HL-60/S4 (cell line): Measurements from ENCODE around the gene RPUSD1.
"Not testable (repeated sequence)": the region's sequence is repeated elsewhere in the genome, so short reads cannot be mapped to it uniquely, and the experiment has no call there.

Experiments
- in situ Hi-C: fragments of 300-500 bp; cut with MboI; formaldehyde crosslinking; loops from 2 replicates; pipeline ENCODE4 v1.14.3; 2022; ENCODE audit warnings: low sequenced_read_pairs

RPUSD1 gene

DNA sequence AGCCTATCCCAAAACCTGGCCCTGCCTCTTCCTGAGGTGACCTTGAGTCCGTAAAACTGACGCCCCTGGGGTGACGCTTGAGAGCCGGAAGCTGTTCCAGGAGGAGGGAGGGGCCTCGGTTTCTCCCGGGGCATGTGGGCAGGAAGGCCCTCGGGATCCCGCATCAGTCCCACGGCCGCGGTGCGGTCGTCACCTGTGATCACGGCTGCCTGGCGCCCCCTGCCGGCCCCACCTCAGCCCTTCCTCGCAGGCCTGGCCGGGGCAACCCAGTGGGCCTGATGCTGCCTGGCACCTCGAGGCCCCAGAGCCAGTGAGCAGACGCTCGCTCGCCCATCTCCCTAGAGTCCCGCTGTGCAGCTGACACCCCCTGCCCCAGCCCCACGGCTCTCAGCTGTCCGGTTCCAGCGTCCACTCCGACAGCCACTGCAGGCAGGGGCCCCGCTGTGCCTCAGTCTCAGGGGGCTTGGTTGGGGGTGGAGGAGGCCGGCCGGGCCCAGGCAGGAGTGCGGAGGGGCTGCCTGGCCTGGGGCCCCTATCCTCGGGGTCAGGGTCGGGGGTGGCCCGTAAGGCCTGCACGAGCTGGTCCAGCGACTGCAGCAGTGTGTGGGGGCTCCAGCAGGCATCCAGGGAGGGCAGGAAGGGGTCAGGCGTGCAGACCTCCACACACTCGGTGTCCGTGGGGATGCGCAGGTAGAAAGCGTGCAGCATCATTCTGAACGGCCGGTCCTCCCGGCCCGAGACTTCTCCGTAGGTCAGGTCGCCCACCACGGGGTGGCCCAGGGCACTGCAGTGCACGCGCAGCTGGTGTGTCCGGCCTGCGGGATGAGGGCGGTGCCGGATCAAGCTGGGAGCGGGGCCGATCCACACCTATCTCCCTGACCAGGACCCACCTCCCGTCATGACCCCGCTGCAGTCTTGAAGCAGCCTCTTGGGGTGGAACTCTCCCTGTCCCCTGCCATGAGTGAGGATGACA is 2.3 kb downstream of the RPUSD1 start:
- in situ Hi-C loops = loop anchor here (5.0 kb wide), 1 partner anchor 74 kb away; no protein-coding TSS in a partner anchor

DNA sequence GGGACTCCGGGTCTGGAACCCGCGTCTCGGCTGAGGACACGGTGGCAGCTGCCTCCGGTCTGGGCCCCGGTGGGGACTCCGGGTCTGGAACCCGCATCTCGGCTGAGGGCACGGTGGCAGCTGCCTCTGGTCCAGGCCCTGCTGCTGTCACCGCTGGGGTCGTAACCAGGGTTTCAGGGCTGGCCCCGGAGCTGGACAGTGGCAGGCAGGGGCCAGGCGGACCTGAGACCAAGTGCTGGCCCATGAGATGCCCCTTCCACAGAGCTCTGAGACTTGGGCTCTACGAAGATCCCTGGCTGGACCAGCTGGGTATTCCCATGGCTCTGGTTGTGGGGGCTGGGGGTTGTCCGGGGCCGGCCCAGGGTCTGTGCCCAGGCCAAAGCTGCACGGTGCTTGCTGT is 3.8 kb downstream of the RPUSD1 start:
- in situ Hi-C loops = no loop called here

- in situ Hi-C loops = no loop called here
Observed at GRCh38 chr16:783404-784161, 4.6 kb downstream of the RPUSD1 start.

DNA sequence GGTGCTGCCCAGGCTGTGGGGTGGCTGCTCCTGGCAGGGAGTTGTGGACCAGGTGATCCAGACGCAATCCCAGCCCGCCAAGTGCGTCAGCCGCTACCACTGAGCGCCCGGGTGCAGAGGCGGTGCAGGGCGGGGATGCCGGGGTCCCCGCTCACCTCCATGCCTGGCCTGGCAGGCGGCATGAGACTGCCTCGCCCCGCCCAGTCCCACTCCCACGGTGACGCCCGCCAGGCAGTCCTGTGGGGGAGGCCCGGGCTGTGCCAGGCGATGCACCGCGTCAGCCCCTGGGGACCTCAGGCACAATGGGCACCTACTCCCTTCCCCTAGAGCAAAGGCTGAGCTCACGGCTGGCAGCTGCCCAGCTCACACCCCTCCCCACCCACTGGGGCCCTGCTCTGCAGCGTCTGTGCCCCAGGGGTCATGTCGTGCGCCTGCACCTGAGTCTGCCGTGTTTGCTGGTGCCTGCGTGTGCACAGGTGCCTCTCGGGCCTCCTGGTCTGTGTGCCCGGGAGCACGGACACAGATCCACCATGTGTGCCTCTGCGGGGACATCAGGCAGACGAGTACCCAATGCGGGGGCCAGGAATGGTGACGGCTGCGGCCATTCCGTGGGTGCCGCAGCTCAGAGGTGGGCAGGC is 5.3 kb downstream of the RPUSD1 start:
- in situ Hi-C loops = no loop called here

GRCh38 chr16:782258-782657 is 5.9 kb downstream of the RPUSD1 start:
- in situ Hi-C loops = no loop called here

GRCh38 chr16:781346-782010 is 6.7 kb downstream of the RPUSD1 start:
- in situ Hi-C loops = no loop called here

- in situ Hi-C loops = no loop called here
Observed at GRCh38 chr16:780296-780695, 7.9 kb downstream of the RPUSD1 start.

DNA sequence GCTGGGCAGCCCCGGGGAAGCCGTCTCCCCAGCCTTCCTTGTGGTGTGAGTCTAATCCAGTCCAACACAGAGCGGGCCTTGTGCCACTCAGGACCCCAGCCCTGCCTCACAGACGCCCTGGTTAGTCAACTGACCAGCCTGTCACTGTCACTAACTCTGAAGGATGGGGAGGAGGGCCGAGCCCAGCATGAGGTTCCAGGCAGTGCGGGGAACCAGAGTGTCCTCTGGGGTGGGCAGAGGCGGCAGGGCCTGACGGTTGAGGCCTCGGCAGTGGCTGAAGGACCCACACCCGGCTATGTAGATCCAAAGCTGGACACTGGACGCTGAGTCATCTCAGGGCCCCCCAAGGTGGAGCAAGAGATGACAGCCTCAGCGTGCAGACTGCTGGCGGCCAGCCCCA is 8.6 kb downstream of the RPUSD1 start:
- in situ Hi-C loops = no loop called here

GRCh38 chr16:778909-779527 is 9.2 kb downstream of the RPUSD1 start:
- in situ Hi-C loops = no loop called here

- in situ Hi-C loops = no loop called here
Observed at GRCh38 chr16:778447-778846, 9.7 kb downstream of the RPUSD1 start.

- in situ Hi-C loops = no loop called here
Observed at GRCh38 chr16:777826-778225, 10.4 kb downstream of the RPUSD1 start.

DNA sequence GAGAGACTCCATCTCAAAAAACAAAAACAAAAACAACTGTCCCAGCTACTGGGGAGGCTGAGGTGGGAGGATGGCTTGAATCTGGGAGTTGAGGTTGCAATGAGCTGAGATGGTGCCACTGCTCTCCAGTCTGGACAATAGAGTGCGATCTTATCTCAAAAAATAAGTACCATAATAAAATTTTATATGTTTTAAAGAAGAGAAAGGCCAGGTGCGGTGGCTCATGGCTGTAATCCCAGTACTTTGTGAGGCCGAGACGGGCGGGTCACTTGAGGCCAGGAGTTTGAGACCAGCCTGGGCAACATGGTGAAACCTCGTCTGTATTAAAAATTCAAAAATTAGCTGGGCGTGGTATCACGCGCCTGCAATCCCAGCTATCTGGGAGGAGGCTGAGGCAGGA is 11.4 kb downstream of the RPUSD1 start:
- in situ Hi-C loops = no loop called here

DNA sequence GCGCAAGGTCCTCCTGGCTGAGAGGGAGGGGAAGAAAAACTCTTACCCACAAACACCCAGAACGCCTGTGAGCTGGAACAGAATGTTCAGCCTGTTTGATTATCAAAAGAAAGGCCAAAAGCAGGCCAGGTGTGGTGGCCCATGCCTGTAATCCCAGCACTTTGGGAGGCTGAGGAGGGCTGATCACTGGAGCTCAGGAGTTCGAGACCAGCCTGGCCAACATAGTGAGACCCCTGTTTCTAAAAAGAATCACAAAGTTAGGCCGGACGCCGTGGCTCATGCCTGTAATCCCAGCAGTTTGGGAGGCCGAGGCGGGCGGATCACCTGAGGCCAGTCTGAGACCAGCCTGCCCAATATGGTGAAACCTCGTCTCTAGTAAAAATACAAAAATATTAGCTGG is 11.9 kb downstream of the RPUSD1 start:
- in situ Hi-C loops = not testable (repeated sequence)

- in situ Hi-C loops = no loop called here
Observed at GRCh38 chr16:775236-775796, 12.9 kb downstream of the RPUSD1 start.

DNA sequence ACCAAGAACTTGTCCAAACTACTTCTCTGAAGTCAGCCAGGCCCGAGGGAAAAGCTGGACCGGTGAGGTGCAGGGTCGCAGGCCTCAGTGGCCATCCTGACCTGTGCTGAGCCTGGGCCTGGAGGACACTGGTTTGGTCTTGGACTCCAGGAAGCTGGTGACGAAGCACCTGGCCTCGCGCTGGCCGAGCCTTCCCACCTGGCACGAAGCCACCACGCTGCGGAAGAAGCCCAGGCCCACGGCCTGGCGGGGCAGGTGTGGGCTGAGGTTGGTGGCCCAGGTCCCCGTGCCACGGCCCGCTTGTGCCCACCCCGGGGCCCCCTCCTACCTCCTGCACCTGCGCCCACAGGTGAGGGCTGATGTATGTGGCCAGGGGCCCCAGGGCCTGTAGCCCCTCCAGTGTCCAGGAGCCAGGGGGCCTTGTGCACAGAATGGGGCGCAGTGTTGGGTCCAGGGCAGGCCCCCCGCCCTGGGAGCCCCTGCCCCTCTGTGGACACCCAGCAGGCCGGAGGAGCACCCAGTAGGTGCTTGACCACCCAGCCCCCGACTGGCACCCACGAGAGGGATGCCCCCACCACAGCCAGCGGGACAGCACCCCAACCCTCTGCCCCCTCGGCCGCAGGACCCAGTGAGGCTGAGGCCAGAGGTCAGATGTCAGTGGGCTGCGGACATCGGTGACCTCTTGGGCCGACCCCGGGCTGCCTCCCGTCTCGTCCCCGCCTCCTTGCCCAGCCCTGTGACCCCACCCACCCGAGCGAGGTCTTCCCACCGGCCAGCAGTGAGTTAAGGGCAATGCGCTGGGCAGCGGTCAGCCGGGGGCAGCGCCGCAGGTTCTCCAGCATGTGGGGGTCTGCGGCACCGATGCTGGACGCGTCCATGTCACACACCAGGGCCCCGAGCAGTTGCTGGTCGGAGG is 13.8 kb downstream of the RPUSD1 start:
- in situ Hi-C loops = no loop called here

- in situ Hi-C loops = no loop called here
Observed at GRCh38 chr16:772959-773358, 15.2 kb downstream of the RPUSD1 start.

DNA sequence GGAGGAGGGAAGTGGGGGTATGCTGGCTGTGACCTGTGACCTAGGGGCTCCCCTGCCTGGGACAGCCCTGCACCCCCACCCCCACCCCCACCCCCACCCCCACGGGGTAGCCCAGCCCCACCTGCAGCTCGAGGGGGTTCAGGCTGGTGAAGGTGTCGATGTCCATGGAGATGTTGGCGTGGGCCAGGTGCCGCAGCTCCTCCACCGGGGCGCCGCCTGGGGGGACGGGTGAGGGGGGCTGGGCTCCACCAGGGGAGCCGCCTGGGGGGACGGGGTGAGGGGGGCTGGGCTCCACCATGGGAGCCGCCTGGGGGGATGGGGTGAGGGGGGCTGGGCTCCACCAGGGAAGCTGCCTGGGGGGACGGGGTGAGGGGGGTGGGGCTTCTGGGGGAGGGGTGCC is 17.8 kb downstream of the RPUSD1 start:
- in situ Hi-C loops = no loop called here

- in situ Hi-C loops = no loop called here
Observed at GRCh38 chr16:769934-770333, 18.2 kb downstream of the RPUSD1 start.

GRCh38 chr16:769184-769784 is 18.9 kb downstream of the RPUSD1 start:
- in situ Hi-C loops = no loop called here
